Measurements from ENCODE around the gene AURKB. TPM values are rescaled to one million over a fixed set of nuclear protein-coding genes. Genes with fewer than 3 reads are reported as not detected.

The AURKB gene
- total and polyA plus RNA-seq, 2 of the 13 experiments (the other 11 are each of a cell fraction or from before 2014, with no cell fraction given) = 29.5 to 75.3 TPM

DNA sequence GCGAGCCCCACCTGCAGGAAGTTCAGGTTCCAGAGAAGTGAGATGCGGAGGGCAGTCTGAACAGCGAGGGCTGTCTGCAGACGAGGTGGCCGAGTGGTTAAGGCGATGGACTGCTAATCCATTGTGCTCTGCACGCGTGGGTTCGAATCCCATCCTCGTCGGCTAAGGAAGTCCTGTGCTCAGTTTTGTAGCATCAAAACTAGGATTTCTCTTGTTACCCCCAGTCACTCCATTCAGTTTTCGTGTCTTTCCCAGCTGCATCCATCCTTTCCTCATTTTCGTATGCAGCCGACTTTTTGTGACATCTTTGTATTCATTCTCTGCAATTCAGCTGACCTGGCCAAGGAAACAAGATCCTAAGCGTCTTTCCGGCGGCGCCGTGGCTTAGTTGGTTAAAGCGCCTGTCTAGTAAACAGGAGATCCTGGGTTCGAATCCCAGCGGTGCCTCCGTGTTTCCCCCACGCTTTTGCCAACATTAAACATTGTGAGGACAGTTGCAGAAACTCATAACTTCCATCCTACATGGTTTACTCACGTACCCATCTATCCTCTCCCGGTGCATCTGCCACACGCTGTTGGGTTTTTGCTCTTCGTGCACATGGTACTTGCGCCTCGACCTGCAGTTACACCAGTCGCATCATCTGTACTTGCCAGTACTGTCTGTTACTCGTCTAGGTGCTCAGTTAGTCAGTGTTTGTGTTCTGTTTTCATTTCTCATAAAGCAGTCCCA is 23.4 kb downstream of the AURKB start (continued):
- TF ChIP-seq, protein P1, sequence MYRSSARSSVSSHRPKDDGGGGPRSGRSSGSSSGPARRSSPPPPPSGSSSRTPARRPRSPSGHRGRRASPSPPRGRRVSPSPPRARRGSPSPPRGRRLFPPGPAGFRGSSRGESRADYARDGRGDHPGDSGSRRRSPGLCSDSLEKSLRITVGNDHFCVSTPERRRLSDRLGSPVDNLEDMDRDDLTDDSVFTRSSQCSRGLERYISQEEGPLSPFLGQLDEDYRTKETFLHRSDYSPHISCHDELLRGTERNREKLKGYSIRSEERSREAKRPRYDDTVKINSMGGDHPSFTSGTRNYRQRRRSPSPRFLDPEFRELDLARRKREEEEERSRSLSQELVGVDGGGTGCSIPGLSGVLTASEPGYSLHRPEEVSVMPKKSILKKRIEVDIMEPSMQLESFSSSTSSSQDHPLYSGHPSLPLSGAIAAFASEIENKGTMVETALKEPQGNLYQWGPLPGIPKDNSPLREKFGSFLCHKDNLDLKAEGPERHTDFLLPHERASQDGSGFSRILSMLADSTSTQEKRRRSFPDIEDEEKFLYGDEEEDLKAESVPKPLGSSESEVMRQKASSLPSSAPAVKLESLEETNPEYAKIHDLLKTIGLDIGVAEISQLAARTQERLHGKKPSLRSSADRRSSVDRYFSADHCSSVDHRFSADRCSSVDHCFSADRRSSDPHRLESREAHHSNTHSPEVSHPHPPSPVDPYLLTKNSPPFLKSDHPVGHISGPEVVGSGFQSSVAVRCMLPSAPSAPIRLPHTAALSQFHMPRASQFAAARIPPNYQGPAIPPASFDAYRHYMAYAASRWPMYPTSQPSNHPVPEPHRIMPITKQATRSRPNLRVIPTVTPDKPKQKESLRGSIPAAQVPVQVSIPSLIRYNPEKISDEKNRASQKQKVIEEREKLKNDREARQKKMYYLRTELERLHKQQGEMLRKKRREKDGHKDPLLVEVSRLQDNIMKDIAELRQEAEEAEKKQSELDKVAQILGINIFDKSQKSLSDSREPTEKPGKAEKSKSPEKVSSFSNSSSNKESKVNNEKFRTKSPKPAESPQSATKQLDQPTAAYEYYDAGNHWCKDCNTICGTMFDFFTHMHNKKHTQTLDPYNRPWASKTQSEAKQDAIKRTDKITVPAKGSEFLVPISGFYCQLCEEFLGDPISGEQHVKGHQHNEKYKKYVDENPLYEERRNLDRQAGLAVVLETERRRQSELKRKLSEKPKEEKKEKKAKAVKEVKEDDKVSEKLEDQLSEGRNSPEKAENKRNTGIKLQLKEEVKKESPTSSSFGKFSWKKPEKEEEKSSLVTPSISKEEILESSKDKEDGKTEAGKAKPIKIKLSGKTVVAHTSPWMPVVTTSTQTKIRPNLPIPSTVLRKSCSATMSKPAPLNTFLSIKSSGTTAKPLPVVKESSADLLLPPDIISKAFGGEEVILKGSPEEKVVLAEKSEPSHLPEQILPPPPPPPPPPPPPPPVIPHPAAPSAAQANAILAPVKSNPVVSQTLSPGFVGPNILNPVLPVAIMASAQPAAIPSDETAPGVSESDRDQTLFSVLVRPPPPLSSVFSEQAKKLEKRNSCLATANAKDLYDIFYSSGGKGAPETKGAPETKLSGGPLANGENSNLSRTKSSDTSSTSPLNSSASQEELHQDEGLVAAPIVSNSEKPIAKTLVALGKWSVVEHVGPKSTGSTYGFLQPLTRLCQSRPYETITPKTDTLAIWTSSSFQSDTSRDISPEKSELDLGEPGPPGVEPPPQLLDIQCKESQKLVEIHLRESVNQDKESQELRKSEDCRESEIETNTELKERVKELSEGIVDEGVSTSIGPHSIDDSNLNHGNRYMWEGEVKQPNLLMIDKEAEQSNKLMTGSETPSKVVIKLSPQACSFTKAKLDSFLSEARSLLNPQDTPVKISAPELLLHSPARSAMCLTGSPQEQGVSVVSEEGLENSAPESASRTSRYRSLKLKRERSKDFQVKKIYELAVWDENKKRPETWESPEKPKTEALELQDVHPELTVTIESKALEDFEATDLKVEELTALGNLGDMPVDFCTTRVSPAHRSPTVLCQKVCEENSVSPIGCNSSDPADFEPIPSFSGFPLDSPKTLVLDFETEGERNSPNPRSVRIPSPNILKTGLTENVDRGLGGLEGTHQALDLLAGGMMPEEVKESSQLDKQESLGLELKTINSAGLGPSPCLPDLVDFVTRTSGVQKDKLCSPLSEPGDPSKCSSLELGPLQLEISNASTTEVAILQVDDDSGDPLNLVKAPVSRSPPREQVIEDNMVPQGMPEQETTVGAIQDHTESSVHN (CRISPR knock-in tag; IDR thresholded peaks at IDR 0.05) = no peak
- TF ChIP-seq GATA4 (IDR thresholded peaks at IDR 0.05; ENCODE audit: borderline replicate concordance, low read depth) (no peak), ZNF34 (CRISPR knock-in tag; IDR thresholded peaks at IDR 0.05; ENCODE audit: borderline replicate concordance) (no peak; the same call in 1 of the 2 replicates), CCAR2 (optimal IDR thresholded peaks at IDR 0.05; ENCODE audit: low read depth, low read length) (peak; percentile 3), RELA (CRISPR knock-in tag; IDR thresholded peaks at IDR 0.05) (no peak), RARG (CRISPR knock-in tag; IDR thresholded peaks at IDR 0.05; ENCODE audit: low read depth) (0 out of 2 replicates have a peak, but pooled peaks have one; percentile 20), ZNF652 (CRISPR knock-in tag; IDR thresholded peaks at IDR 0.05; ENCODE audit: borderline replicate concordance, low read depth) (no peak), CBX1 (IDR thresholded peaks at IDR 0.05; ENCODE audit: low read depth) (peak; percentile 8)
- TF ChIP-seq, protein P2, sequence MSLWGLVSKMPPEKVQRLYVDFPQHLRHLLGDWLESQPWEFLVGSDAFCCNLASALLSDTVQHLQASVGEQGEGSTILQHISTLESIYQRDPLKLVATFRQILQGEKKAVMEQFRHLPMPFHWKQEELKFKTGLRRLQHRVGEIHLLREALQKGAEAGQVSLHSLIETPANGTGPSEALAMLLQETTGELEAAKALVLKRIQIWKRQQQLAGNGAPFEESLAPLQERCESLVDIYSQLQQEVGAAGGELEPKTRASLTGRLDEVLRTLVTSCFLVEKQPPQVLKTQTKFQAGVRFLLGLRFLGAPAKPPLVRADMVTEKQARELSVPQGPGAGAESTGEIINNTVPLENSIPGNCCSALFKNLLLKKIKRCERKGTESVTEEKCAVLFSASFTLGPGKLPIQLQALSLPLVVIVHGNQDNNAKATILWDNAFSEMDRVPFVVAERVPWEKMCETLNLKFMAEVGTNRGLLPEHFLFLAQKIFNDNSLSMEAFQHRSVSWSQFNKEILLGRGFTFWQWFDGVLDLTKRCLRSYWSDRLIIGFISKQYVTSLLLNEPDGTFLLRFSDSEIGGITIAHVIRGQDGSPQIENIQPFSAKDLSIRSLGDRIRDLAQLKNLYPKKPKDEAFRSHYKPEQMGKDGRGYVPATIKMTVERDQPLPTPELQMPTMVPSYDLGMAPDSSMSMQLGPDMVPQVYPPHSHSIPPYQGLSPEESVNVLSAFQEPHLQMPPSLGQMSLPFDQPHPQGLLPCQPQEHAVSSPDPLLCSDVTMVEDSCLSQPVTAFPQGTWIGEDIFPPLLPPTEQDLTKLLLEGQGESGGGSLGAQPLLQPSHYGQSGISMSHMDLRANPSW (CRISPR knock-in tag; IDR thresholded peaks at IDR 0.05; ENCODE audit: borderline replicate concordance) = no peak
- TF ChIP-seq, protein P3, sequence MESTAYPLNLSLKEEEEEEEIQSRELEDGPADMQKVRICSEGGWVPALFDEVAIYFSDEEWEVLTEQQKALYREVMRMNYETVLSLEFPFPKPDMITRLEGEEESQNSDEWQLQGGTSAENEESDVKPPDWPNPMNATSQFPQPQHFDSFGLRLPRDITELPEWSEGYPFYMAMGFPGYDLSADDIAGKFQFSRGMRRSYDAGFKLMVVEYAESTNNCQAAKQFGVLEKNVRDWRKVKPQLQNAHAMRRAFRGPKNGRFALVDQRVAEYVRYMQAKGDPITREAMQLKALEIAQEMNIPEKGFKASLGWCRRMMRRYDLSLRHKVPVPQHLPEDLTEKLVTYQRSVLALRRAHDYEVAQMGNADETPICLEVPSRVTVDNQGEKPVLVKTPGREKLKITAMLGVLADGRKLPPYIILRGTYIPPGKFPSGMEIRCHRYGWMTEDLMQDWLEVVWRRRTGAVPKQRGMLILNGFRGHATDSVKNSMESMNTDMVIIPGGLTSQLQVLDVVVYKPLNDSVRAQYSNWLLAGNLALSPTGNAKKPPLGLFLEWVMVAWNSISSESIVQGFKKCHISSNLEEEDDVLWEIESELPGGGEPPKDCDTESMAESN (CRISPR knock-in tag; conservative IDR thresholded peaks at IDR 0.05) = peak; percentile 44; the same call in 1 of the 2 replicates
- TF ChIP-seq, protein P4, sequence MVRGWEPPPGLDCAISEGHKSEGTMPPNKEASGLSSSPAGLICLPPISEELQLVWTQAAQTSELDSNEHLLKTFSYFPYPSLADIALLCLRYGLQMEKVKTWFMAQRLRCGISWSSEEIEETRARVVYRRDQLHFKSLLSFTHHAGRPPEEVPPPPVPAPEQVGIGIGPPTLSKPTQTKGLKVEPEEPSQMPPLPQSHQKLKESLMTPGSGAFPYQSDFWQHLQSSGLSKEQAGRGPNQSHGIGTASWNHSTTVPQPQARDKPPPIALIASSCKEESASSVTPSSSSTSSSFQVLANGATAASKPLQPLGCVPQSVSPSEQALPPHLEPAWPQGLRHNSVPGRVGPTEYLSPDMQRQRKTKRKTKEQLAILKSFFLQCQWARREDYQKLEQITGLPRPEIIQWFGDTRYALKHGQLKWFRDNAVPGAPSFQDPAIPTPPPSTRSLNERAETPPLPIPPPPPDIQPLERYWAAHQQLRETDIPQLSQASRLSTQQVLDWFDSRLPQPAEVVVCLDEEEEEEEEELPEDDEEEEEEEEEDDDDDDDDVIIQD (CRISPR knock-in tag; IDR thresholded peaks at IDR 0.05; ENCODE audit: low read depth) = peak; percentile 13; the same call in 1 of the 2 replicates
- TF ChIP-seq, protein P5, sequence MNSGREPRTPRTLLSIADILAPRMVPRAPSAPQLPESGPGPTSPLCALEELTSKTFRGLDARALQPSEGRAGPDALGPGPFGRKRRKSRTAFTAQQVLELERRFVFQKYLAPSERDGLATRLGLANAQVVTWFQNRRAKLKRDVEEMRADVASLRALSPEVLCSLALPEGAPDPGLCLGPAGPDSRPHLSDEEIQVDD (CRISPR knock-in tag; IDR thresholded peaks at IDR 0.05; ENCODE audit: borderline replicate concordance) = 0 out of 2 replicates have a peak, but pooled peaks have one; percentile 58

Measured in HepG2 (cell line).